ENCODE measurements around the gene TBCE. TPM values are rescaled to one million over a fixed set of nuclear protein-coding genes. Genes with fewer than 3 reads are reported as not detected.
"Not testable (repeated sequence)": the region's sequence is repeated elsewhere in the genome, so short reads cannot be mapped to it uniquely, and the experiment has no call there.

Gene TBCE
- total RNA-seq, 1 donor from 2014 or later = 19.1 TPM

GRCh38 chr1:235343726-235344125, 23.5 kb upstream of the TBCE start:
- CTCF ChIA-PET = interaction anchor here (1.0 kb wide), 1 partner anchor 85 kb away, joined by 3 read pairs; no protein-coding TSS in a partner anchor
- H3K4me3 Mint-ChIP-seq = no peak overlapping the region

GRCh38 chr1:235351441-235351840, 15.8 kb upstream of the TBCE start:
- ATAC-seq (ENCODE audit: low read depth) = no peak
- intact Hi-C loops (cut with micrococcal nuclease) = no loop called here
- Mint-ChIP-seq H3K4me1 (no peaks in the 10 kb centered on the region), H3K27me3 (no peaks in the 10 kb centered on the region), H3K27ac (no peak overlapping the region), H3K4me3 (no peak overlapping the region), H3K9me3 (no peaks in the 10 kb centered on the region), H3K36me3 (ENCODE audit: low read depth) (peaks cover 3% of the 10 kb centered on the region)
- CTCF ChIA-PET = interaction anchor here (1.1 kb wide), 1 partner anchor 9 kb away, joined by 3 read pairs; no protein-coding TSS in a partner anchor
- no peak for TF ChIP-seq CTCF (IDR thresholded peaks at IDR 0.05)
- DNase-seq = no peak
- POLR2A ChIA-PET = no interaction called here

More at GRCh38 chr1:235343726-235344125, 23.5 kb upstream of the TBCE start:
- no peaks in the 10 kb centered on the region for H3K27me3 Mint-ChIP-seq
- POLR2A ChIA-PET = no interaction called here
- peaks cover 45% of the 10 kb centered on the region for H3K36me3 Mint-ChIP-seq (ENCODE audit: low read depth)
- H3K4me1 Mint-ChIP-seq = no peaks in the 10 kb centered on the region
- intact Hi-C loops (cut with micrococcal nuclease) = no loop called here
- no peak for DNase-seq
- ATAC-seq (ENCODE audit: low read depth) = no peak
- no peaks in the 10 kb centered on the region for H3K9me3 Mint-ChIP-seq
- H3K27ac Mint-ChIP-seq = no peak overlapping the region
- TF ChIP-seq CTCF (IDR thresholded peaks at IDR 0.05) = no peak

- DNase-seq (no peak), ATAC-seq (ENCODE audit: low read depth) (no peak)
- ChIA-PET POLR2A (interaction anchor here (0.6 kb wide), 1 partner anchor 19 kb away, joined by 8 read pairs; no protein-coding TSS in a partner anchor), CTCF (no interaction called here)
- TF ChIP-seq CTCF (IDR thresholded peaks at IDR 0.05) = no peak
- Mint-ChIP-seq H3K4me1 (no peaks in the 10 kb centered on the region), H3K27me3 (no peaks in the 10 kb centered on the region), H3K36me3 (ENCODE audit: low read depth) (peaks cover under 1% of the 10 kb centered on the region), H3K4me3 (no peak overlapping the region), H3K9me3 (no peaks in the 10 kb centered on the region), H3K27ac (no peak overlapping the region)
- intact Hi-C loops (cut with micrococcal nuclease) = no loop called here
Observed at GRCh38 chr1:235351898-235352297, 15.3 kb upstream of the TBCE start.

- no peak for TF ChIP-seq CTCF (IDR thresholded peaks at IDR 0.05)
- intact Hi-C loops (cut with micrococcal nuclease) = no loop called here
Observed at GRCh38 chr1:235357485-235358373, 9.5 kb upstream of the TBCE start.

DNA sequence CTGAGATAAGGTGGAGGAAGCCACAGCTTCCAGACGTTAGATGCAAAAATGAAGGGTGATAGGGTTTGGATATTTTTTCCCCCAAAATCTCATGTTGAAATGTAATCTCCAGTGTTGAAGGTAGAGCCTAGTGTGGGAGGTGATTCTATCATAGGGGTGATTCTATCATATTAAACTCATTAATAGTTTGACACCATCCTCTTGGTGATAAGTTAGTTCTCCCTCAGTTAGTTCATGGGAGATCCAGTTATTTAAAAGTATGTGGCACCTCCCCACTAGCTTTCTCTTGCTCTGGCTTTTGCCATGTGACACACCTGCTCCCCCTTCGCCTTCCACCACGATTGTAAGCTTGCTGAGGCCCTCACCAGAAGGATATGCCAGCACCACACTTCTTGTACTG, 8.3 kb upstream of the TBCE start:
- no peak for TF ChIP-seq CTCF (IDR thresholded peaks at IDR 0.05)
- Mint-ChIP-seq H3K4me3 (no peak overlapping the region), H3K27ac (no peak overlapping the region), H3K9me3 (no peaks in the 10 kb centered on the region), H3K4me1 (no peaks in the 10 kb centered on the region), H3K36me3 (ENCODE audit: low read depth) (no peaks in the 10 kb centered on the region), H3K27me3 (no peaks in the 10 kb centered on the region)
- no peak for DNase-seq
- ChIA-PET POLR2A (interaction anchor here (0.7 kb wide), 1 partner anchor 246 kb away, joined by 3 read pairs; no protein-coding TSS in a partner anchor), CTCF (no interaction called here)
- ATAC-seq (ENCODE audit: low read depth) = no peak
- intact Hi-C loops (cut with micrococcal nuclease) = no loop called here

More at GRCh38 chr1:235357485-235358373, 9.5 kb upstream of the TBCE start:
- no peaks in the 10 kb centered on the region for H3K36me3 Mint-ChIP-seq (ENCODE audit: low read depth)
- H3K4me3 Mint-ChIP-seq = no peak overlapping the region
- ChIA-PET CTCF (no interaction called here), POLR2A (interaction anchor here (0.7 kb wide), 1 partner anchor 1201 kb away, joined by 3 read pairs; no protein-coding TSS in a partner anchor)
- ATAC-seq (ENCODE audit: low read depth) (no peak), DNase-seq (no peak)
- H3K27ac Mint-ChIP-seq = no peak overlapping the region
- no peaks in the 10 kb centered on the region for H3K9me3 Mint-ChIP-seq
- no peaks in the 10 kb centered on the region for H3K27me3 Mint-ChIP-seq
- no peaks in the 10 kb centered on the region for H3K4me1 Mint-ChIP-seq

DNA sequence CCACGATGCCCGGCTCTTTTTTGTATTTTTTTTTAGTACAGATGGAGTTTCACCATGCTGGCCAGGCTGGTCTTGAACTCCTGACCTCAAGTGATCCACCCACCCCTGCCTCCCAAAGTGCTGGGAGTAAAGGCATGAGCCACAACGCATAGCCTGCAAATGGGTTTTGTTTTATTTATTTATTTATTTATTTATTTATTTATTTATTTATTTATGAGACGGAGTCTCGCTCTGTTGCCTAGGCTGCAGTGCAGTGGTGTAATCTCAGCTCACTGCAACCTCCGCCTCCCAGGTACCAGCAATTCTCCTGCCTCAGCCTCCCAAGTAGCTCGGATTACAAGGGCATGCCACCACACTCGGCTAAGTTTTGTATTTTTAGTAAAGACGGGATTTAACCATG, 3.0 kb upstream of the TBCE start:
- H3K36me3 Mint-ChIP-seq (ENCODE audit: low read depth); H3K27ac Mint-ChIP-seq; ATAC-seq (ENCODE audit: low read depth); H3K27me3 Mint-ChIP-seq; POLR2A ChIA-PET; intact Hi-C loops (cut with micrococcal nuclease); CTCF ChIA-PET; H3K9me3 Mint-ChIP-seq; DNase-seq; H3K4me3 Mint-ChIP-seq: not testable (repeated sequence)
- peaks cover 26% of the 10 kb centered on the region for H3K4me1 Mint-ChIP-seq
